Bone marrow (tissue), 2 donors: ENCODE measurements around the gene TTLL11.

Source experiments
- DNase-seq, 2 donors: peaks; one replicate each; lab custom pipeline; 2025; lab: John Stamatoyannopoulos, UW

TTLL11 gene

DNA sequence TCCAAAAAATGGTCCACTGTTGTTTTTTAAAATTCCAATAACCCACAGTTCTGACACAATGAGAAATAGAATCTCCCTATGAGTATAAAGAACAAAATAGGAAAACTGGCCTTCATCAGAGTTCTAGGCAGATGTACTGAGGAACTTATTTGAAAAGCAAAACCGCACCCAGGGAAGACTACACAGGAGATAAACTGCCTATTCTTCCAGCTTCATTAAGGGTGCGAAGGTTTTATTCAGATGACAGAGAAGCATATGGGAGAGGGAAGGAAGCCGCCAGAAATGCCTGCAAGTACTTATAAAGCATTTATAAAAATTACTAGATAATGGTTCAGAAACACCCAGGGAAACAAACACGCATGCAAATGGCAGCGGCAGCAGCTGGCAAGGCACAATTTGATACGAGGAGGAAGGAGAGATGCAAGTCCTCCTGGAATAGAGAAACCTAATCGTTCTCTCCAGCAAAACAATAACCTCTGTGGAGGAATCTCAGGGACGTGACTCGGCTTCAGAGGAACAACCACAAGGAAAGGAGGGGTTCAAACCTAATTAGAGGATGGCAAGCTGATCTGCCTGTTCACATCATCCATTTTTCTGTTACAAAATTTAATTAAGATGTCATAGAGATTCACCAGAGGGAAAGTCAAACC is 9.0 kb downstream of the TTLL11 start:
- DNase-seq = no peak

- no peak for DNase-seq
Observed at GRCh38 chr9:122080986-122081385, 12.1 kb downstream of the TTLL11 start.

- DNase-seq = no peak
Observed at GRCh38 chr9:122078557-122078956, 14.6 kb downstream of the TTLL11 start.

GRCh38 chr9:122076773-122077172 is 16.3 kb downstream of the TTLL11 start:
- no peak for DNase-seq

GRCh38 chr9:122076117-122076516 is 17.0 kb downstream of the TTLL11 start:
- DNase-seq = no peak

DNA sequence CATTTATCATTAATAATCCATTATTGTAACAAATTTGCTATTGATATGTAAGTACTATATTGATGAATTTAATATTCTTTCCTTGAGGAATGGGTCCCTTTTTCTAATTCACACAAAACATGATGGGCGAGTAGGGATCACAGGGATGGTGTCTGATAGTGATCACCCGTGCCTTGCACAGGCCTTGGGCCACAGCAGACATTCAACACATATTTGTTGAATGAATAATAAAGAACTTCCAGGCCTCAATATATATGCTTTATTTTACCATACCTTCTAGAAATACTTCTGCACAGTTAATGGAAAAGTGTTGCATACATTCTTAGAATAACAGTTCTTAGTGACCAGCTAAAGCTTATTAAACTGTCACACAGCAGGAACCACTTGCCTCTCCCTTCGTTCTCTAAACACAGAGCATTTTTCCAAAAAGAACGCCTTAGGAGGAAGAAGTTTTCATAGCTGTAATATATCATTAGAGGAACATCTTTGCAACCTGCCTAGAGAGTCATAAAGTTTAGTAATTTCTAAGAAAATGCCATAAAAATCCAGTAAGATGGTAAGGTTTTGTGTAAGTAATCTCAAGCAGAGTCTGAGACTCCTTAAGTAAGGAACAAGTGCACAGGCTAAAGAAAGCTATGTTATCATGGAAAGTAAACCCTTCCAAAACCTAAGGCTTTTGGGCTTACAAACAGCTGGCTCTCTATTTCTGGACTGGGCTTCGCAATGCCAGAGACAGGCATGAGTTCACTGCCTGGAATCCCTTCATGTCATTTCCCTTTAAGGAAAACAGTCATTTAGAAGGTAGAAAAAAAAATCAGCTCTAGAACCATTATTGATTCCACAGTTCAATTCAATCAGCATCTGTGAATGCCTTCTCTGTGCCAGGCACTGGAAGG is 17.7 kb downstream of the TTLL11 start:
- DNase-seq = no peak

- DNase-seq = no peak
Observed at GRCh38 chr9:122071715-122072114, 21.4 kb downstream of the TTLL11 start.

GRCh38 chr9:122070728-122071515 is 22.2 kb downstream of the TTLL11 start:
- DNase-seq = no peak

DNA sequence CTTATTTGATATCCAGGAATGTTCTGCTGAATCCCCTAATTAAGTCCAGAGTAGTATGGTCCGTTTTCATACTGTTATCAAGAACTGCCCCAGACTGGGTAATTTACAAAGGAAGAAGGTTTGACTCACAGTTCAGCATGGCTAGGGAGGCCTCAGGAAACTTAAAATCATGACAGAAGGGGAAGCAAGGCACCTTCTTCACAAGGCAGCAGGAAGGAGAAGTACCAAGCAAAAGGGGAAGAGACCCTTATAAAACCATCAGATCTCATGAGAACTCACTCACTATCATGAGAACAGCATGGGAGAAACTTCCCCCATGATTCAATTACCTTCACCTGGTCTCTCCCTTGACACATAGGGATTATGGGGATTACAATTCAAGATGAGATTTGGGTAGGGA is 26.4 kb downstream of the TTLL11 start:
- peak in 1 of 2 donors; percentile 57 for DNase-seq

- no peak for DNase-seq
Observed at GRCh38 chr9:122065923-122066629, 27.0 kb downstream of the TTLL11 start.

DNA sequence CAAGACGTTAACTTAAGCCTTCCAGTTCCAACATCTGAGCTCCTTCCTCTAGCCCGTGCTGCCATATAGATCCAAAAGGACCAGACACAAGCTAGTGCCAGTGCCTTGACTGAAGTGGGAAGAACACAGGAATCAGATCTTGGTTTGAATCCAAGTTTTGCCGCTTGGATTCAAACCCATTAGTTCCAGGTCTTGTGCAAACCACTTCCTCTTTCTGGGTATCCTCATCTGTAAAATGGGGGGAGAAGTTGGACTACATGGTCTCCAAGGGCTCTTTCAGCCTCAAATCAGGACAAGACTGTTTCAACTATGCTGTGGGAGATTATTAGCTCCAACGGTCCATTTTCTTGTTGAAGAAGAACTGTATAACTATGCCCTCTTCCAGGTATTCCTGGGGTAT is 32.6 kb downstream of the TTLL11 start:
- DNase-seq = no peak

DNA sequence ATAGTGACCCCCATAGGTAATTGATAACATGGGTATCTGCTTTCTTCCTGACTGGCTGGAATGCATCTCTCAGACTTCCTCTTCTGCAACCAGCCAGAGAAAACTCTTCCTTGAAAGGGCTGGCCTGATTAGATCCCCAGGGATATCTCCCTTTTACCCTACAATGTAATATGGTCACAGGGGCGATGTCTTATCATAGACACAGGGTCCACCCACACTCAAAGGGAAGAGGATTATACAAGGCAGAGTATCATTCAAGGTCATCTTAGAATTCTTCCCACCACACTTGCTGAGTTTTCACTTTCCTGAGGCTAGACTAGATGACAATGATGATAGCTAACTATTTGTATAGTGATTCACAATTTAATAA is 33.2 kb downstream of the TTLL11 start:
- DNase-seq = no peak

DNA sequence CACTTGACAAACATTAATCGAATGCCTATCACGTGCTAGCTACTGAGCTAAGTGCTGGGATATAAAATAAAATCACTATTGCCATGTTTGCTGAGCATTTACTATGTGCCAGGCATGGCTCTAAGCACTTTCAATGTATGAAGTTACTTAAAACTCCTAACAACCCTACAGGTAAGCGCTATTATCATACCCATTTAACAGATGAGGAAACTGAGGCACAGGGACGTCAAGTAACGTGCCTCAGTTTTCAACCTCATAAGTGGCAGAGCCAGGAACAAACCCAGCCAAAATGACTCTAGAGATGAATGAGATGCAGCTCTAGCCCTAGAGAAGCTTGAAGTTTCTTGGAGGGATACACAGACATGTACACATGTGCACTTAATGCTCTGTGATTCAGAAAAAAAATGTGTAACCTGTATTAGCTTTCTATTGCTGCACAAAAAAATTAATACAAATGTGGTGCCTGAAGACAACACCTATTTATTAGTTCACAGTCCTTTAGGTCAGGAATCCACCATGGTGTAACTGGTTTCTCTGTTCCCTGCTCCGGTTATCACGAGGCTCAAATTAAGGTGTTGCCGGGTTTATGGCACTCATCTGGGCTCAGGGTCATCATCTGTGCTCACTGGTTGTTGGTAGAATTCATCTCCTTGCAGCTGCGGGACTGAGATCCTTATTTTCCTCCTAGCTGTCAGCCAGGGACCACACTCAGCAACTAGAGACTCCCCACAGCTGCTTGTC is 33.7 kb downstream of the TTLL11 start:
- DNase-seq = no peak

- no peak for DNase-seq
Observed at GRCh38 chr9:122058709-122059108, 34.4 kb downstream of the TTLL11 start.

DNA sequence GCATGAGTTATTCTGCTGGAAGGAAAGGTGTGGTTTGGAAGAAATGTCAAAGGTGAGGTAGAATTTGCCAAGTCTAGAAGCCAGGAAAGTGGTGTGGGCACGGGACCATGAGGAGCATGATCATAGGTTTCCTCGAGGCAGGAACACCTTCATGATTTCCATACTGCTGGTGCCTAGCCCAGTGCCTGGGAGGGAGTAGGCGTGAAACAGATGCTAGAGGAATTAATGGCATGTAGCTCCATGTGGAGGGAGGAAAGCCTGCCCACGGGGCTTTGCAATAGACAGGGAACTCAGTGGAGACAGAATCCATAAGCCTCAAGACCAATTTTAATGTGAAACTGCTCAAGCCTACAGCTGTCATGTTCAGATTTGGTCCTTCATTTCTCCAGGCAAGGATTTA is 35.1 kb downstream of the TTLL11 start:
- DNase-seq = no peak

- no peak for DNase-seq
Observed at GRCh38 chr9:122057211-122057610, 35.9 kb downstream of the TTLL11 start.

DNA sequence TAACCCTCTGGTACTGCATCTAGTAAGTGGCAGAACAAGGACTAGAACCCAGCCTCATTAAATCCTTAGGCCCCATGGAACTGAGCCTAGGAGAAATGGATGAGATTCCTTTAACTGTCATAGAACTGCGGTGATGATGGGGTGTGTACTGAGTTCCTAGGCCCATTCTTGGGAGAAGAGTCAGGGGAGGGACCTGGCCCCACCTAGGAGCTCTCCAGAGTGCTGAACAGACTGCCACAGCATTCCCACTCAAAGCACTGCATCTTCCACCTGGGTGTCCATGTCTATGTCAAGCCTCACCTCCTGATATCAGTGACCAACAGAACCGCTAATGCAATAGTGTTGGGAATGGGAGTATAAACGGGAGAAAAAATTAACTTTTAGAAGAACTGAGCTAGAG is 36.6 kb downstream of the TTLL11 start:
- DNase-seq = no peak

GRCh38 chr9:122055701-122056100 is 37.4 kb downstream of the TTLL11 start:
- peak in 1 of 2 donors; percentile 1 for DNase-seq

DNA sequence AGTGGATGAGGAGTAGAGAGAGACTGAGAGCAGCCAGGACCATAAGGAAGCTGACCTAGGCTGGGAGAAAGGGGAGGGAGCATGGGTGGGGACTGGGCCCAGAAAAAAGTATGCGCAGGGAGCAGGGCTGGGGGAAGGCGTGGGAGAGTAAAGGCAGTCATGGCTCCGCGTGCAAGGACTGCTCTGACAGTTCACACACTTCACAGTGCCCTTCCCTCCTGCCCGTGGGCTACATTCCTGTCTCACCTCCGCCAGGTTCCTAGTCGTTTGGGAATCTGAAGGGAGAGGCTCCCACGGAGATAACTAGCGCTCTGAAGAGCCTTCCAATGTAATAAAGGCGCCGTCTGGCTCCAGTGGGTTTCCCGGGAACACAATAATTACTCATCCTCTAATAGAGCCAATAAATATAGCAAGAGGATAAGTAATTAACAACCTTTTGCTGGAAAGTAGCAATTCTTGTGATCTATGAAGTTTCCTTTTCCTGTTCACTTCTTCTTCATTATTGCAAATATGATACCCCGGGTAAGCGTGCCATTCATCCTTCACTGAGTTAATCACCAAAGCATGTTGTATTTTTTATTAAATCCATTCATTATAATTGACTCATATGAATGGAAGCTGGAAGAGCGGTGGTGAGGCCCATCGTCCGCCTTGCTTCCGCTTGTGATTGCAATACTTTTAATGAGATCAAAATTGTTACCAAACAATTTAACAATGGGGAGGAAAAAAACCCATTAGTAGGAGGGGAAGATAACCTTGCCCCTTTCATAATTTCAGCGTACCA is 39.3 kb downstream of the TTLL11 start:
- no peak for DNase-seq

- no peak for DNase-seq
Observed at GRCh38 chr9:122053064-122053463, 40.0 kb downstream of the TTLL11 start.
